Sigmoid colon (tissue), 7 donors: ENCODE measurements around the gene SP6. TPM values are rescaled to one million over a fixed set of nuclear protein-coding genes. Genes with fewer than 3 reads are reported as not detected.

Source experiments
- DNase-seq: peaks from one replicate; pipeline ENCODE4 v3.0.0-alpha.2; 2019
- H3K27ac ChIP-seq, 4 donors: fragments of 200-600 bp; sonication (generic); one replicate each; pipeline ENCODE4 v1.5.1; 2016 to 2019; ENCODE audit warnings: mild to moderate bottlenecking in 1 of 4
- H3K27me3 ChIP-seq, 3 donors: fragments of 200-600 bp; sonication (generic); one replicate each; pipeline ENCODE4 v1.5.1; 2019; ENCODE audit warnings: mild to moderate bottlenecking in 1 of 3
- H3K36me3 ChIP-seq, 4 donors: fragments of 200-600 bp; sonication (generic); one replicate each; pipeline ENCODE4 v1.5.1; 2016 to 2019
- H3K4me1 ChIP-seq, 4 donors: fragments of 200-600 bp; sonication (generic); one replicate each; pipeline ENCODE4 v1.5.1; 2017 to 2019
- H3K4me3 ChIP-seq, 4 donors: fragments of 200-600 bp; sonication (generic); one replicate each; pipeline ENCODE4 v1.5.1; 2017 to 2019; ENCODE audit warnings: mild to moderate bottlenecking in 2 of 4, moderate library complexity in 1 of 4
- H3K9me3 ChIP-seq, 4 donors: fragments of 200-600 bp in 3 of 4; sonication (generic) in 3 of 4; one replicate each; pipeline versions ENCODE4 v1.5.1 to v1.6.1; 2013 to 2019
- EP300 ChIP-seq, 4 donors: sonication (generic); formaldehyde crosslinking; IDR thresholded peaks; one replicate each; pipeline ENCODE4 v1.6.1; 2017; ENCODE audit warnings: antibody characterized with exemption in 4 of 4
- POLR2A ChIP-seq, 2 donors: fragments of 450-650 bp; IDR thresholded peaks; one replicate each; pipeline ENCODE4 v1.6.1; 2016; ENCODE audit warnings: antibody characterized with exemption in 2 of 2, mild to moderate bottlenecking in 2 of 2, moderate library complexity in 2 of 2
- POLR2AphosphoS5 ChIP-seq, 4 donors: sonication (generic); formaldehyde crosslinking; IDR thresholded peaks; one replicate each; pipeline ENCODE4 v1.6.1; 2017; ENCODE audit warnings: antibody characterized with exemption in 4 of 4
- WGBS, 2 donors: extraction: QIAGEN DNeasy Blood & Tissue Kit; methylation state at CpG; one replicate each; pipeline ENCODE4 v1.1.7; 2013; 5-methylcytosine and 5-hydroxymethylcytosine counted together
- intact Hi-C: fragments of 100-400 bp; cut with DNase I; formaldehyde crosslinking; loops from one replicate; pipeline ENCODE4 v1.15.1; 2023
- polyA plus RNA-seq, 3 donors: library from polyadenylated mRNA; stranded (reverse); fragments of 200-250 nt; gene quantifications; one replicate each; pipeline ENCODE4 v1.2.3, GENCODE V29; 2013
- total RNA-seq, 4 donors: library from RNA; depleted of rRNA; stranded (reverse); fragments of >200 nt; gene quantifications; one replicate each; pipeline ENCODE4 v1.1.0, GENCODE V29; 2016
- TF ChIP-seq, protein P1 (sequence below), 4 experiments: fragments of 450-650 bp in 3 of 4; fragments of 200-600 bp in 1 of 4; IDR thresholded peaks; one replicate each; pipeline ENCODE4 v1.5.1; 2016 to 2019; ENCODE audit warnings: antibody characterized with exemption in 4 of 4, mild to moderate bottlenecking in 3 of 4, moderate library complexity in 2 of 4
- donor health status: healthy with polysubstance abuse.
- donor health status: Bipolar disorder and iron deficiency.
- donor health status: healthy.

The SP6 gene
- total and polyA plus RNA-seq, 7 donors = 0.16 to 18.8 (median 2.3) TPM; not detected in 3

DNA sequence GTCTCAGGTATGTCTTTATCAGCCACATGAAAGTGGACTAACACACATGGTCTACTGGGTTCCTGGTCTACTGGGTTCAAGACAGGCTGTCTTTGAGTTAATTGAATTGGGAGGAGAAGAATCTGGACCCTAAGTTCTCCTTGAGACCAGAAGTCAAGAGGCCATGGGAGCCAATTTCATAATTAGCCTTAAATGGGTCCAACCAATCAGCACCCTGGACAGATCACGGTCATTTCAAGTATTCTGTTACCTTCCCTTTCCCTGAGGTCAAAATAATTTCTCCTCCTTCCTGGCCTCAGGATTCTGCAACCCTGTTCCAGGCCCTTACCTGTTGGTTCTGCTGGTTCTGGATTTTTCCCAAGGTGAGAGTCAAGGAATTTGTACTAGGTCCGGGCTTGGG, 53.2 kb downstream of the SP6 start:
- intact Hi-C loops = no loop called here
- TF ChIP-seq POLR2A (IDR thresholded peaks at IDR 0.05) (no peak), EP300 (IDR thresholded peaks at IDR 0.05) (no peak), POLR2AphosphoS5 (IDR thresholded peaks at IDR 0.05) (no peak)
- TF ChIP-seq, protein P1, sequence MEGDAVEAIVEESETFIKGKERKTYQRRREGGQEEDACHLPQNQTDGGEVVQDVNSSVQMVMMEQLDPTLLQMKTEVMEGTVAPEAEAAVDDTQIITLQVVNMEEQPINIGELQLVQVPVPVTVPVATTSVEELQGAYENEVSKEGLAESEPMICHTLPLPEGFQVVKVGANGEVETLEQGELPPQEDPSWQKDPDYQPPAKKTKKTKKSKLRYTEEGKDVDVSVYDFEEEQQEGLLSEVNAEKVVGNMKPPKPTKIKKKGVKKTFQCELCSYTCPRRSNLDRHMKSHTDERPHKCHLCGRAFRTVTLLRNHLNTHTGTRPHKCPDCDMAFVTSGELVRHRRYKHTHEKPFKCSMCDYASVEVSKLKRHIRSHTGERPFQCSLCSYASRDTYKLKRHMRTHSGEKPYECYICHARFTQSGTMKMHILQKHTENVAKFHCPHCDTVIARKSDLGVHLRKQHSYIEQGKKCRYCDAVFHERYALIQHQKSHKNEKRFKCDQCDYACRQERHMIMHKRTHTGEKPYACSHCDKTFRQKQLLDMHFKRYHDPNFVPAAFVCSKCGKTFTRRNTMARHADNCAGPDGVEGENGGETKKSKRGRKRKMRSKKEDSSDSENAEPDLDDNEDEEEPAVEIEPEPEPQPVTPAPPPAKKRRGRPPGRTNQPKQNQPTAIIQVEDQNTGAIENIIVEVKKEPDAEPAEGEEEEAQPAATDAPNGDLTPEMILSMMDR (IDR thresholded peaks at IDR 0.05) = no peak
- WGBS, 2 donors = 56 to 66% methylated on average over 2 of the region's 2 CpGs

More for the DNA sequence above, 53.2 kb downstream of the SP6 start:
- Histone ChIP-seq H3K27me3 (peaks cover 3 to 27% (median 18%) of the 10 kb centered on the region in 3 donors), H3K4me3 (no peak overlapping the region), H3K36me3 (no peaks in the 10 kb centered on the region), H3K4me1 (no peaks in the 10 kb centered on the region), H3K27ac (no peak overlapping the region), H3K9me3 (no peaks in the 10 kb centered on the region)
- DNase-seq = no peak

Other genes starting within 250 kb of the SP6 start
- gene KPNB1, start 201.2 kb downstream of the SP6 start, total RNA-seq = 100 to 1,000 TPM; 185 to 268 (median 214) TPM
- gene KPNB1, start 201.2 kb downstream of the SP6 start, polyA plus RNA-seq = 100 to 1,000 TPM in 1 of 3 donors, 10 to 100 TPM in 2; 23.4 to 103 (median 39.1) TPM
- gene TBKBP1, start 157.0 kb downstream of the SP6 start, total RNA-seq = 10 to 100 TPM in 2 of 4 donors, 1 to 10 TPM in 2; 7.8 to 25.5 (median 11.2) TPM
- gene TBKBP1, start 157.0 kb downstream of the SP6 start, polyA plus RNA-seq = 1 to 10 TPM; 3.5 to 4.6 (median 4.2) TPM
- under 1 TPM in 2 of 4 donors, not detected in 2; 0.36 to 0.41 TPM for gene TBX21, start 117.9 kb downstream of the SP6 start, total RNA-seq
- 1 to 10 TPM in 1 of 3 donors, under 1 TPM in 2; under 0.01 to 1.2 (median 0.23) TPM for gene TBX21, start 117.9 kb downstream of the SP6 start, polyA plus RNA-seq
- 1 to 10 TPM; 2.9 to 7.8 (median 4.1) TPM for gene OSBPL7, start 29.4 kb downstream of the SP6 start, total RNA-seq
- gene OSBPL7, start 29.4 kb downstream of the SP6 start, polyA plus RNA-seq = 10 to 100 TPM; 14.1 to 40.8 (median 16.2) TPM
- 10 to 100 TPM; 54.8 to 58.8 (median 56.9) TPM for gene MRPL10, start 19.6 kb downstream of the SP6 start, total RNA-seq
- 10 to 100 TPM; 38.8 to 49.4 (median 42.6) TPM for gene MRPL10, start 19.6 kb downstream of the SP6 start, polyA plus RNA-seq
- under 1 TPM in 2 of 4 donors, not detected in 2; 0.28 to 0.36 TPM for gene LRRC46, start 19.5 kb downstream of the SP6 start, total RNA-seq
- under 1 TPM in 1 of 3 donors, not detected in 2; 0.48 TPM for gene LRRC46, start 19.5 kb downstream of the SP6 start, polyA plus RNA-seq
- 10 to 100 TPM; 22.5 to 28.8 (median 23.4) TPM for gene SCRN2, start 9.9 kb downstream of the SP6 start, total RNA-seq
- 10 to 100 TPM; 36.0 to 44.6 (median 42.6) TPM for gene SCRN2, start 9.9 kb downstream of the SP6 start, polyA plus RNA-seq
- 1 to 10 TPM; 3.0 to 8.3 (median 5.6) TPM for gene SP2, start 45.1 kb upstream of the SP6 start, total RNA-seq
- gene SP2, start 45.1 kb upstream of the SP6 start, polyA plus RNA-seq = 10 to 100 TPM; 13.8 to 19.2 (median 18.0) TPM
- gene PNPO, start 90.4 kb upstream of the SP6 start, total RNA-seq = 10 to 100 TPM; 14.3 to 16.5 (median 15.2) TPM
- 10 to 100 TPM in 2 of 3 donors, 1 to 10 TPM in 1; 9.6 to 14.3 (median 12.0) TPM for gene PNPO, start 90.4 kb upstream of the SP6 start, polyA plus RNA-seq
- gene PRR15L, start 106.7 kb upstream of the SP6 start, total RNA-seq = under 1 TPM in 1 of 4 donors, not detected in 3; 0.36 TPM
- 100 to 1,000 TPM; 211 to 334 (median 290) TPM for gene PRR15L, start 106.7 kb upstream of the SP6 start, polyA plus RNA-seq
- gene CDK5RAP3, start 120.0 kb upstream of the SP6 start, total RNA-seq = 100 to 1,000 TPM in 1 of 4 donors, 10 to 100 TPM in 3; 68.5 to 168 (median 73.0) TPM
- gene CDK5RAP3, start 120.0 kb upstream of the SP6 start, polyA plus RNA-seq = 100 to 1,000 TPM in 1 of 3 donors, 10 to 100 TPM in 2; 43.5 to 200 (median 49.9) TPM
- gene COPZ2, start 186.6 kb upstream of the SP6 start, total RNA-seq = 10 to 100 TPM; 52.3 to 64.0 (median 58.9) TPM
- 10 to 100 TPM in 1 of 3 donors, 1 to 10 TPM in 2; 5.5 to 19.2 (median 6.9) TPM for gene COPZ2, start 186.6 kb upstream of the SP6 start, polyA plus RNA-seq
- 100 to 1,000 TPM; 126 to 174 (median 141) TPM for gene NFE2L1, start 197.2 kb upstream of the SP6 start, total RNA-seq
- 100 to 1,000 TPM in 1 of 3 donors, 10 to 100 TPM in 2; 44.4 to 134 (median 61.5) TPM for gene NFE2L1, start 197.2 kb upstream of the SP6 start, polyA plus RNA-seq